ENCODE results near the gene RUNDC3A.

GRCh38 chr17:44311562-44312181 is 3.3 kb downstream of the RUNDC3A start:
- no peak for TF ChIP-seq CTCF (IDR thresholded peaks at IDR 0.05)
- no peak for TF ChIP-seq ZFX (IDR thresholded peaks at IDR 0.05; ENCODE audit: borderline replicate concordance)

Measured in 22Rv1 (cell line).